Uterus (tissue), 4 donors: ENCODE results near the gene PRL. TPM values are rescaled to one million over a fixed set of nuclear protein-coding genes. Genes with fewer than 3 reads are reported as not detected.
A peak's percentile ranks its signal among the peaks of the same experiment; 100 is the strongest.

Experiments used
- DNase-seq, 2 donors: peaks; one replicate each; pipeline ENCODE4 v3.0.0-alpha.2; 2019 to 2020
- H3K27ac ChIP-seq, 2 donors: fragments of 200-600 bp; sonication (generic); 1 replicate in 1 of 2; 2 replicates in 1 of 2; pipeline ENCODE4 v1.5.1; 2016 to 2018
- H3K27me3 ChIP-seq, 2 donors: fragments of 200-600 bp; sonication (generic); one replicate each; pipeline ENCODE4 v1.5.1; 2018 to 2019; ENCODE audit warnings: control low read depth in 1 of 2
- H3K36me3 ChIP-seq, 2 donors: fragments of 200-600 bp; sonication (generic); one replicate each; pipeline ENCODE4 v1.5.1; 2019; ENCODE audit warnings: control low read depth in 1 of 2
- H3K4me1 ChIP-seq, 2 donors: fragments of 200-600 bp; sonication (generic); one replicate each; pipeline ENCODE4 v1.5.1; 2018 to 2019; ENCODE audit warnings: control low read depth in 1 of 2
- H3K4me3 ChIP-seq, 2 donors: fragments of 200-600 bp; sonication (generic); 1 replicate in 1 of 2; 2 replicates in 1 of 2; pipeline ENCODE4 v1.5.1; 2018 to 2019; ENCODE audit warnings: mild to moderate bottlenecking in 1 of 2
- H3K9me3 ChIP-seq, 2 donors: fragments of 200-600 bp; sonication (generic); one replicate each; pipeline ENCODE4 v1.5.1; 2019; ENCODE audit warnings: control low read depth in 1 of 2
- POLR2A ChIP-seq, 2 donors: fragments of 450-650 bp; IDR thresholded peaks; one replicate each; pipeline ENCODE4 v1.6.1; 2016; ENCODE audit warnings: antibody characterized with exemption in 2 of 2, mild to moderate bottlenecking in 1 of 2, moderate library complexity in 1 of 2
- intact Hi-C: fragments of 100-400 bp; cut with DNase I; formaldehyde crosslinking; loops from one replicate; pipeline ENCODE4 v1.15.1; 2023; ENCODE audit warnings: low total_unique reads
- total RNA-seq, 4 donors: library from RNA; depleted of rRNA in 3 of 4; stranded (reverse); fragments of >200 nt in 3 of 4; gene quantifications; one replicate each; pipeline versions ENCODE4 v1.1.0 to v1.2.4, GENCODE V29; 2014 to 2023
- TF ChIP-seq, protein P1 (sequence below), 4 experiments: fragments of 200-600 bp in 2 of 4; fragments of 450-650 bp in 2 of 4; sonication (generic) in 2 of 4; IDR thresholded peaks; one replicate each; pipeline ENCODE4 v1.5.1; 2016 to 2019; ENCODE audit warnings: antibody characterized with exemption in 4 of 4, mild to moderate bottlenecking in 2 of 4, moderate library complexity in 1 of 4
- donor health status: DM: yes; HTN: yes; CAD: no.

Gene PRL
- total RNA-seq, 4 donors from 2014 or later = not detected

DNA sequence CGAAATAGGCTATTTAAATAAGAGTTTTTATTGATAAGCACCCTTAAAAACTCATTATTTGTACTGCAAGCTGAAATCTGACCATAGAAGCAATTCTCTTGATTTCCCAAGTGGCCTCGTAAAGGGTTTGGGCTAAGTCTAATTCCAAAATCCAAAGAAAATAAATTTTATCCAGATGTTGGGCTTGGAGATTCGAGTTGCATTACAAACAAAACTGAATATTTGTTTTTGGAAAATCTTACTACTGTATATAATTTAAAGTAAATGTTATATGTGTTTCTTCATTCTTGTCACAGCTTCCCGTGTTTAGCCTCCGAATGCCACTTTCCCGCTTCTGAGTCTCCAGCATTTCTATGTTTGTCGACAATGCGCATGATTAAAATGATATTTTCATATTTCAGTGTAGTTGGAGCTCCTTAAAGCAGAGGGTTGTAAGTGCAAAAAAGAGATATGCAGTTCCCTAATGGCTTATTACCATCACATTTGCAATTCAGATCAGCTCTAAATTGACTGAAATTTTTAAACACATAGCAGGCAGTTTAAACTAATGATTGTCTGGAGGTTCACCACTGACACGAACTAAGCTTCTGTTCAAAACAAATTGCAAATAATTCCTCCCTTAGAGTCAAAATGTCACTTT, 47.0 kb downstream of the PRL start:
- H3K27ac ChIP-seq = no peak overlapping the region
- TF ChIP-seq POLR2A (IDR thresholded peaks at IDR 0.05) = no peak
- TF ChIP-seq, protein P1, sequence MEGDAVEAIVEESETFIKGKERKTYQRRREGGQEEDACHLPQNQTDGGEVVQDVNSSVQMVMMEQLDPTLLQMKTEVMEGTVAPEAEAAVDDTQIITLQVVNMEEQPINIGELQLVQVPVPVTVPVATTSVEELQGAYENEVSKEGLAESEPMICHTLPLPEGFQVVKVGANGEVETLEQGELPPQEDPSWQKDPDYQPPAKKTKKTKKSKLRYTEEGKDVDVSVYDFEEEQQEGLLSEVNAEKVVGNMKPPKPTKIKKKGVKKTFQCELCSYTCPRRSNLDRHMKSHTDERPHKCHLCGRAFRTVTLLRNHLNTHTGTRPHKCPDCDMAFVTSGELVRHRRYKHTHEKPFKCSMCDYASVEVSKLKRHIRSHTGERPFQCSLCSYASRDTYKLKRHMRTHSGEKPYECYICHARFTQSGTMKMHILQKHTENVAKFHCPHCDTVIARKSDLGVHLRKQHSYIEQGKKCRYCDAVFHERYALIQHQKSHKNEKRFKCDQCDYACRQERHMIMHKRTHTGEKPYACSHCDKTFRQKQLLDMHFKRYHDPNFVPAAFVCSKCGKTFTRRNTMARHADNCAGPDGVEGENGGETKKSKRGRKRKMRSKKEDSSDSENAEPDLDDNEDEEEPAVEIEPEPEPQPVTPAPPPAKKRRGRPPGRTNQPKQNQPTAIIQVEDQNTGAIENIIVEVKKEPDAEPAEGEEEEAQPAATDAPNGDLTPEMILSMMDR (IDR thresholded peaks at IDR 0.05) = no peak
- H3K27me3 ChIP-seq = no peaks in the 10 kb centered on the region
- intact Hi-C loops = no loop called here
- no peak for DNase-seq
- no peaks in the 10 kb centered on the region for H3K36me3 ChIP-seq
- no peaks in the 10 kb centered on the region for H3K9me3 ChIP-seq
- no peak overlapping the region for H3K4me3 ChIP-seq
- no peaks in the 10 kb centered on the region for H3K4me1 ChIP-seq

GRCh38 chr6:22248513-22249308, 48.1 kb downstream of the PRL start:
- Histone ChIP-seq H3K36me3 (no peaks in the 10 kb centered on the region), H3K4me1 (no peaks in the 10 kb centered on the region), H3K27me3 (no peaks in the 10 kb centered on the region), H3K27ac (peak overlapping the region in 1 of 2 donors; percentile 4), H3K4me3 (no peak overlapping the region), H3K9me3 (no peaks in the 10 kb centered on the region)
- TF ChIP-seq POLR2A (IDR thresholded peaks at IDR 0.05) = no peak
- TF ChIP-seq, protein P1 (IDR thresholded peaks at IDR 0.05) = no peak
- DNase-seq = no peak
- intact Hi-C loops = no loop called here

DNA sequence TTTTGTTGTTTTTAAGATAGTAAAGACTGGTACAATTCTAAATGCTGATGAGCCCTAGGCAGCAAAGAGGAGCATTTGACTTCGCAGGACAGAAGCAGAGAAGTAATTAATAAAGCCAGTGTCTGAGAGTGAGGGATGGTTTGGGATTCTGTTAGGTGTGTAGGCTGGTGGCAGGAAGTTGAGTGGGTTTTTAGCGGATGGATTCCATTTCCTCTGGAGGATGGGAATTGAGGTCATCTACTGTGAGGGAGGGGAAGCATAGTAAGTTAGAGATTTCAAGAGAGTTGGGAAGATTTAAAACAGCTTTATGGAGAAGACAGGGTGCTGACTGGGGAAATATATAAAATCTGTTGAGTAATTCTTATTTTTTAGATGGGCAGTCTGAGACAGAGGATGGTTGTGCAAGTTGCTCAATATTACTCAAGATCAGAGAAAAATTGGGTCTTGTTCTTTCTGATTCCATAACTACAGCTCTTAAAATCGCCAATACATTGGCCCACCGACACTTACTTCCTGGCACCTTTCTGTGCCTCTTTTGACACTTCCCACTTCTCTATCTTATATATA, 48.8 kb downstream of the PRL start:
- no peak for TF ChIP-seq POLR2A (IDR thresholded peaks at IDR 0.05)
- TF ChIP-seq, protein P1 (IDR thresholded peaks at IDR 0.05) = no peak
- no peaks in the 10 kb centered on the region for H3K4me1 ChIP-seq
- H3K27ac ChIP-seq = no peak overlapping the region
- no peaks in the 10 kb centered on the region for H3K36me3 ChIP-seq
- no peak overlapping the region for H3K4me3 ChIP-seq
- H3K27me3 ChIP-seq = no peaks in the 10 kb centered on the region
- intact Hi-C loops = no loop called here
- no peaks in the 10 kb centered on the region for H3K9me3 ChIP-seq
- DNase-seq = no peak

- no peaks in the 10 kb centered on the region for H3K4me1 ChIP-seq
- intact Hi-C loops = no loop called here
Observed at GRCh38 chr6:22240025-22240424, 56.8 kb downstream of the PRL start.

More at GRCh38 chr6:22240025-22240424, 56.8 kb downstream of the PRL start:
- no peaks in the 10 kb centered on the region for H3K9me3 ChIP-seq
- TF ChIP-seq, protein P1 (IDR thresholded peaks at IDR 0.05) = no peak
- TF ChIP-seq POLR2A (IDR thresholded peaks at IDR 0.05) = no peak
- no peak for DNase-seq
- H3K27ac ChIP-seq = no peak overlapping the region
- no peaks in the 10 kb centered on the region for H3K27me3 ChIP-seq
- H3K36me3 ChIP-seq = no peaks in the 10 kb centered on the region
- H3K4me3 ChIP-seq = no peak overlapping the region
